Endothelial cell of umbilical vein (primary cell): ENCODE measurements around the gene PLCD4. TPM values are rescaled to one million over a fixed set of nuclear protein-coding genes. Genes with fewer than 3 reads are reported as not detected.

Experiments
- BruUV-seq: library from RNA; stranded (reverse); fragments of 400-500 nt; replicated peaks from 2 replicates; lab custom pipeline; 2021; lab: Mats Ljungman, UMichigan
- CTCF ChIA-PET: fragments of 300-600, 350-600 bp; sonication (Branson Sonifier 250); formaldehyde crosslinking; loops from one replicate; lab custom pipeline; 2021; ENCODE audit warnings: antibody characterized with exemption, inconsistent platforms; lab: Charles Lee
- POLR2A ChIA-PET: fragments of 300-600, 350-600 bp; sonication (Branson Sonifier 250); formaldehyde crosslinking; loops from one replicate; lab custom pipeline; 2021; ENCODE audit warnings: antibody characterized with exemption, inconsistent platforms; lab: Charles Lee
- DNase-seq: peaks from one replicate; pipeline ENCODE4 v3.0.0-alpha.2; 2011; ENCODE audit warnings: low read depth, low spot score
- FAIRE-seq: peaks from 2 replicates; lab custom pipeline; 2011; peaks lifted over from hg19 to GRCh38; lab: Jason Lieb, UNC
- H2AFZ ChIP-seq: 2 replicates; pipeline ENCODE4 v1.6.0; 2012; ENCODE audit warnings: low read depth, low read length, control low read depth, inconsistent platforms
- H3K27ac ChIP-seq: 2 replicates; pipeline ENCODE4 v1.5.1; 2011; ENCODE audit warnings: low read depth, mild to moderate bottlenecking, control low read depth, low read length, moderate library complexity; ENCODE audit not compliant: insufficient read depth
- H3K27me3 ChIP-seq, 2 experiments: 2 replicates each; pipeline versions ENCODE4 v1.6.0 to v1.6.1; 2011; ENCODE audit warnings: low read length in 2 of 2, mixed read lengths in 1 of 2; ENCODE audit not compliant: control insufficient read depth in 2 of 2, insufficient read depth in 2 of 2
- H3K36me3 ChIP-seq, 2 experiments: 2 replicates in 1 of 2; 3 replicates in 1 of 2; pipeline ENCODE4 v1.5.1; 2011; ENCODE audit warnings: low read length in 2 of 2, mild to moderate bottlenecking in 1 of 2, moderate library complexity in 1 of 2; ENCODE audit not compliant: control insufficient read depth in 2 of 2, insufficient read depth in 2 of 2; ENCODE audit errors: extremely low read depth in 1 of 2
- H3K4me1 ChIP-seq: 3 replicates; pipeline ENCODE4 v1.5.1; 2011; ENCODE audit warnings: mild to moderate bottlenecking, low read length; ENCODE audit not compliant: control insufficient read depth, insufficient read depth; ENCODE audit errors: extremely low read depth
- H3K4me2 ChIP-seq: 2 replicates; pipeline ENCODE4 v1.6.1; 2011; ENCODE audit warnings: low read length, control low read depth, mixed read lengths; ENCODE audit not compliant: insufficient read depth
- H3K4me3 ChIP-seq, 3 experiments: fragments of 200-600 bp in 1 of 3; sonication (generic), shearing (Covaris generic) in 1 of 3; replicated peaks in 1 of 3; 2 replicates each; pipeline ENCODE4 v1.5.1; 2011 to 2016; ENCODE audit warnings: control low read depth in 3 of 3, low read length in 3 of 3, mild to moderate bottlenecking in 2 of 3, inconsistent platforms in 1 of 3, low read depth in 1 of 3, moderate library complexity in 1 of 3; ENCODE audit not compliant: insufficient read depth in 1 of 3
- H3K79me2 ChIP-seq: 2 replicates; pipeline ENCODE4 v1.6.0; 2012; ENCODE audit warnings: low read length, inconsistent platforms; ENCODE audit not compliant: control insufficient read depth, insufficient read depth
- H3K9ac ChIP-seq: replicated peaks from 2 replicates; pipeline ENCODE3; 2011; ENCODE audit warnings: low read length, control low read depth; ENCODE audit not compliant: insufficient read depth; ENCODE audit errors: extremely low read depth
- H3K9me1 ChIP-seq: replicated peaks from 3 replicates; pipeline ENCODE4 v1.6.0; 2011; ENCODE audit warnings: mild to moderate bottlenecking, low read length; ENCODE audit not compliant: control insufficient read depth, insufficient read depth; ENCODE audit errors: extremely low read depth
- H3K9me3 ChIP-seq: replicated peaks from 2 replicates; pipeline ENCODE4 v1.5.1; 2012; ENCODE audit warnings: low read length, inconsistent platforms; ENCODE audit not compliant: control insufficient read depth, insufficient read depth
- H4K20me1 ChIP-seq: replicated peaks from 2 replicates; pipeline ENCODE3; 2011; ENCODE audit warnings: mild to moderate bottlenecking, low read length; ENCODE audit not compliant: control insufficient read depth, insufficient read depth; ENCODE audit errors: extremely low read depth
- CTCF ChIP-seq, 2 donors: IDR thresholded peaks; 1 replicate in 1 of 2; 2 replicates in 1 of 2; pipeline ENCODE4 v1.5.1; 2011; ENCODE audit warnings: low read length in 2 of 2, mild to moderate bottlenecking in 2 of 2, moderate library complexity in 2 of 2, control low read depth in 1 of 2, inconsistent platforms in 1 of 2, low read depth in 1 of 2; ENCODE audit not compliant: insufficient read depth in 1 of 2; ENCODE audit errors: extremely low read depth in 1 of 2
- EZH2 ChIP-seq: IDR thresholded peaks from 2 replicates; pipeline ENCODE4 v1.6.1; 2012; ENCODE audit warnings: borderline replicate concordance, low read depth, mild to moderate bottlenecking, moderate library complexity, low read length, inconsistent platforms; ENCODE audit not compliant: severe bottlenecking
- FOS ChIP-seq: IDR thresholded peaks from 2 replicates; pipeline ENCODE4 v1.6.1; 2011; ENCODE audit warnings: mild to moderate bottlenecking, low read length, moderate library complexity, borderline replicate concordance; ENCODE audit not compliant: insufficient read depth
- GATA2 ChIP-seq: IDR thresholded peaks from 2 replicates; pipeline ENCODE4 v1.7.0; 2011; ENCODE audit warnings: low read depth, mild to moderate bottlenecking, moderate library complexity, mixed read lengths, low read length; ENCODE audit not compliant: insufficient read length, insufficient read depth
- JUN ChIP-seq: IDR thresholded peaks from 2 replicates; pipeline ENCODE4 v1.6.1; 2011; ENCODE audit warnings: borderline replicate concordance, low read depth; ENCODE audit not compliant: insufficient read length, insufficient read depth
- MAX ChIP-seq: IDR thresholded peaks from 2 replicates; pipeline ENCODE4 v1.6.1; 2011; ENCODE audit not compliant: insufficient read depth, insufficient read length
- MYC ChIP-seq: IDR thresholded peaks from one replicate; pipeline ENCODE4 v1.6.1; 2011; ENCODE audit warnings: mild to moderate bottlenecking, low read depth, low read length
- POLR2A ChIP-seq: IDR thresholded peaks from 2 replicates; pipeline ENCODE4 v1.6.1; 2012; ENCODE audit warnings: low read depth, mild to moderate bottlenecking, control low read depth, low read length
- POLR2AphosphoS5 ChIP-seq: IDR thresholded peaks from 2 replicates; pipeline ENCODE4 v1.6.1; 2012; ENCODE audit warnings: low read depth, mild to moderate bottlenecking, control low read depth, low read length, moderate library complexity; ENCODE audit not compliant: insufficient read depth
- dilution Hi-C: fragments of 300-500 bp; cut with MboI; formaldehyde crosslinking; loops from one replicate; pipeline ENCODE4 v1.15.0; 2019; ENCODE audit warnings: low sequenced_read_pairs; ENCODE audit not compliant: extremely low pct_ligation_motif_present
- intact Hi-C: fragments of 100-400 bp; cut with micrococcal nuclease; formaldehyde crosslinking; loops from one replicate; pipeline ENCODE4 v1.10.0; 2022
- polyA plus RNA-seq, 4 experiments: library from polyadenylated mRNA; depleted of rRNA in 3 of 4; stranded (reverse) in 3 of 4; unstranded in 1 of 4; fragments of >200 nt; gene quantifications; 2 replicates each; pipeline versions ENCODE4 v1.2.1 to v1.2.3, GENCODE V29; 2011 to 2012; ENCODE audit warnings: missing spikeins in 1 of 4
- total RNA-seq: library from RNA; stranded (reverse); gene quantifications from 2 replicates; pipeline ENCODE4 v1.2.3, GENCODE V29; 2021

Gene PLCD4
- total and polyA plus RNA-seq, 2 donors (not counting 3 experiments of a cell fraction or from before 2014, with no cell fraction given) = 2.2 to 3.1 TPM

GRCh38 chr2:218568190-218569037 lies 39.3 kb upstream of the PLCD4 start, which contains the start of the genes CNOT9 and USP37:
TSS of gene CNOT9 (plus strand) at chr2:218568839. CDS start at chr2:218568955, 116 bp downstream.
TSS of gene USP37 (minus strand) at chr2:218568351. CDS start at chr2:218558653, 9,698 bp downstream.
- no TSS peak for BruUV-seq
- Histone ChIP-seq H4K20me1 (no peaks in the 10 kb centered on the region), H3K4me3 (peak within 1 kb of the TSS; percentile 58 to 81 (median 71)), H3K9me3 (no peaks in the 10 kb centered on the region), H3K27me3 (no peaks in the 10 kb centered on the region), H3K9me1 (no peaks in the 10 kb centered on the region), H3K36me3 (peaks cover 2 to 3% of the 10 kb centered on the region in 2 experiments), H2AFZ (peak within 1 kb of the TSS; percentile 93), H3K4me2 (peak within 1 kb of the TSS; percentile 89), H3K27ac (peak within 1 kb of the TSS; percentile 94), H3K4me1 (peaks cover 17% of the 10 kb centered on the region), H3K79me2 (peaks cover 62% of the 10 kb centered on the region), H3K9ac (peak within 1 kb of the TSS; percentile 91)
- CTCF ChIA-PET = interaction anchor here (1.0 to 1.1 kb wide), 2 partner anchors 19 to 81 kb away, joined by 3 read pairs; no protein-coding TSS in a partner anchor
- POLR2A ChIA-PET = no interaction called here
- intact Hi-C loops = loop anchor here (1.0 to 10.0 kb wide), 10 partner anchors 64 to 816 kb away; partner anchors contain the start of genes AAMP, CNPPD1, CTDSP1 and DNPEP
- TF ChIP-seq EZH2 (no peak), GATA2 (no peak), MYC (no peak), JUN (no peak), FOS (no peak), POLR2AphosphoS5 (peak; percentile 54), MAX (peak; percentile 83), CTCF (IDR thresholded peaks at IDR 0.05; ENCODE audit: extremely low read depth in 1 of 2, insufficient read depth in 1 of 2, low read depth in 1 of 2, low read length in 2 of 2) (no peak), POLR2A (peak; percentile 81)
- FAIRE-seq (peak; percentile 91), DNase-seq (peak; percentile 99)
- dilution Hi-C loops = loop anchor here (5.0 kb wide), 1 partner anchor 79 kb away; no protein-coding TSS in a partner anchor
